ENCODE measurements around the gene UMAD1.

UMAD1 gene

GRCh38 chr7:7687800-7688199 is 47.2 kb downstream of the UMAD1 start:
- DNase-seq (ENCODE audit: low spot score): no peak
- no peak for TF ChIP-seq CTCF (IDR thresholded peaks at IDR 0.05; ENCODE audit: poor library complexity, severe bottlenecking)
- H3K4me3 ChIP-seq (ENCODE audit: severe bottlenecking): no peak overlapping the region
- H3K27me3 ChIP-seq (ENCODE audit: insufficient read depth, poor library complexity, severe bottlenecking): no peaks in the 10 kb centered on the region
- H3K4me1 ChIP-seq (ENCODE audit: insufficient read depth, poor library complexity, severe bottlenecking): peaks cover under 1% of the 10 kb centered on the region
- H3K36me3 ChIP-seq (ENCODE audit: low read depth): no peaks in the 10 kb centered on the region
- no peak for ATAC-seq (ENCODE audit: low read depth)
- H3K27ac ChIP-seq (ENCODE audit: poor library complexity, severe bottlenecking): no peak overlapping the region
- no peaks in the 10 kb centered on the region for H3K9me3 ChIP-seq (ENCODE audit: severe bottlenecking)

GRCh38 chr7:7688310-7688709 is 47.8 kb downstream of the UMAD1 start:
- peaks cover 4% of the 10 kb centered on the region for H3K4me1 ChIP-seq (ENCODE audit: insufficient read depth, poor library complexity, severe bottlenecking)
- no peaks in the 10 kb centered on the region for H3K27me3 ChIP-seq (ENCODE audit: insufficient read depth, poor library complexity, severe bottlenecking)
- DNase-seq (ENCODE audit: low spot score) (no peak), ATAC-seq (ENCODE audit: low read depth) (no peak)
- H3K4me3 ChIP-seq (ENCODE audit: severe bottlenecking): no peak overlapping the region
- no peaks in the 10 kb centered on the region for H3K9me3 ChIP-seq (ENCODE audit: severe bottlenecking)
- H3K36me3 ChIP-seq (ENCODE audit: low read depth): no peaks in the 10 kb centered on the region
- no peak for TF ChIP-seq CTCF (IDR thresholded peaks at IDR 0.05; ENCODE audit: poor library complexity, severe bottlenecking)
- H3K27ac ChIP-seq (ENCODE audit: poor library complexity, severe bottlenecking): no peak overlapping the region

DNA sequence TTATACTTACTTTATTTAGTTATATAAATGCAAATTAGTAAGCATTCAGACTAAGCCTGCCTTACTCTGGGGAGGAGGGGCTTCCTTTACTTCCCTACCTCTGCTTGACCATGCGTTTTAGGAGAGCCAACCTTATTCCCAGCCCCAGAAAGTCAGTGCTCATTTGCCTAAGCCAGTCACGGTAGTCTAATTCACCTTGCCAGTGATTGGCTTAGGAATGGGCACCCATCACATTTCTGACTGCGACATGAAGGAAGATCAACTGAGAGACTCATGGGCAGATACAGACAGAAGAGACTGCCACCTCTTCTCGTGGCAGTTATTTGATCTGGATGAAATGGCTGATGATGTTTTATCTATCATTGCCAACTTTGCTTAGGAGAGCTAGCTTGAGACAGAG is 48.4 kb downstream of the UMAD1 start:
- H3K27me3 ChIP-seq (ENCODE audit: insufficient read depth, poor library complexity, severe bottlenecking): no peaks in the 10 kb centered on the region
- ATAC-seq (ENCODE audit: low read depth): no peak
- H3K4me3 ChIP-seq (ENCODE audit: severe bottlenecking): no peak overlapping the region
- no peaks in the 10 kb centered on the region for H3K36me3 ChIP-seq (ENCODE audit: low read depth)
- no peak for TF ChIP-seq CTCF (IDR thresholded peaks at IDR 0.05; ENCODE audit: poor library complexity, severe bottlenecking)
- no peaks in the 10 kb centered on the region for H3K9me3 ChIP-seq (ENCODE audit: severe bottlenecking)
- H3K27ac ChIP-seq (ENCODE audit: poor library complexity, severe bottlenecking): no peak overlapping the region
- H3K4me1 ChIP-seq (ENCODE audit: insufficient read depth, poor library complexity, severe bottlenecking): peaks cover 9% of the 10 kb centered on the region
- no peak for DNase-seq (ENCODE audit: low spot score)

DNA sequence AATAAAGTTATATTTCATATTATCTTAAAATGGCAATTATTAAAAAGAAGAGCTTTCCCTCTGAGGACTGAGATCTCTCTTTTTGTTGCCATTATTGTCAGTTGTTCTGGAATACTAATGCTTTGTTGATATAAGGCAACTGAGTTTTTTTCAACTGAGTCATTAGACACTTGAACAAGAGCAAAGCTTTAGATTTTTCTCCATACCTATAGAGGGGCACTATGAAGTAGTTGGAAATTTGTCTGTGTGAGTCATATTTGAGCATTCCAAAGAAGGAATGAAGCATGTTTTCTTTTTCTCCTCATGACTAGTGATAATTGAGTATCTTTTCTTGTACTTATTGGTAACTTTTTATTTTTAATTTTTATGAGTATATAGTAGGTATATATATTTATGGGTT is 53.3 kb downstream of the UMAD1 start:
- no peak for DNase-seq (ENCODE audit: low spot score)
- ATAC-seq (ENCODE audit: low read depth): peak; percentile 98
- H3K36me3 ChIP-seq (ENCODE audit: low read depth): no peaks in the 10 kb centered on the region
- H3K4me1 ChIP-seq (ENCODE audit: insufficient read depth, poor library complexity, severe bottlenecking): peaks cover 26% of the 10 kb centered on the region
- TF ChIP-seq CTCF (IDR thresholded peaks at IDR 0.05; ENCODE audit: poor library complexity, severe bottlenecking): no peak
- H3K9me3 ChIP-seq (ENCODE audit: severe bottlenecking): no peaks in the 10 kb centered on the region
- H3K27me3 ChIP-seq (ENCODE audit: insufficient read depth, poor library complexity, severe bottlenecking): no peaks in the 10 kb centered on the region
- H3K27ac ChIP-seq (ENCODE audit: poor library complexity, severe bottlenecking): peak overlapping the region; percentile 55
- no peak overlapping the region for H3K4me3 ChIP-seq (ENCODE audit: severe bottlenecking)

DNA sequence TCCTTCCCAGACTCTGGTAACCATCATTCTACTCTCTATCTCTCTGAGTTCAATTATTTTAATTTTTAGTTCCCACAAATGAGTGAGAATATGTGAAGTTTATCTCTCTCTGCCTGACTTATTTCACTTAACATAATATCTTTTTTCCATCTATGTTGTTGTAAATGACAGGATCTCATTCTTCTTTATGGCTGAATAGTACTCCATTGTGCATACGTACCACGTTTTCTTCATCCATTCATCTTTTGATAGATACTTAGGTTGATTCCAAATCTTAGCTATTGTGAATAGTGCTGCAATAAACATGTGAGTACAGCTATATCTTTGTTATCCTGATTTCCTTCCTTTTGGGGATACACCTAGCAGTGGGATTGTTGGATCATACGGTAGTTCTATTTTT is 54.0 kb downstream of the UMAD1 start:
- DNase-seq (ENCODE audit: low spot score) (no peak), ATAC-seq (ENCODE audit: low read depth) (no peak)
- Histone ChIP-seq H3K9me3 (ENCODE audit: severe bottlenecking) (no peaks in the 10 kb centered on the region), H3K36me3 (ENCODE audit: low read depth) (no peaks in the 10 kb centered on the region), H3K27me3 (ENCODE audit: insufficient read depth, poor library complexity, severe bottlenecking) (no peaks in the 10 kb centered on the region), H3K27ac (ENCODE audit: poor library complexity, severe bottlenecking) (peak overlapping the region; percentile 55), H3K4me1 (ENCODE audit: insufficient read depth, poor library complexity, severe bottlenecking) (peaks cover 26% of the 10 kb centered on the region), H3K4me3 (ENCODE audit: severe bottlenecking) (no peak overlapping the region)
- no peak for TF ChIP-seq CTCF (IDR thresholded peaks at IDR 0.05; ENCODE audit: poor library complexity, severe bottlenecking)
